ENCODE measurements around the gene CAD.

- TF ChIP-seq CTCF (IDR thresholded peaks at IDR 0.05): peak in 5 of 6 experiments; percentile 10 to 49 (median 40)
- no peak for TF ChIP-seq POLR2A (IDR thresholded peaks at IDR 0.05)
Observed at GRCh38 chr2:27264753-27265535, 47.8 kb downstream of the CAD start.

Data from Peyer's patch (tissue), 4 donors.